GM12878 (cell line): ENCODE measurements around the gene DYDC2.

ENCODE experiments used
- HDAC2 ChIP-seq: fragments of 200-600 bp; sonication (generic); IDR thresholded peaks from 2 replicates; pipeline ENCODE4 v1.6.1; 2017
- MEF2A ChIP-seq: IDR thresholded peaks from 2 replicates; pipeline ENCODE4 v1.6.1; 2011; ENCODE audit warnings: low read depth, mild to moderate bottlenecking, low read length, moderate library complexity; ENCODE audit not compliant: insufficient read depth
- MYC ChIP-seq: IDR thresholded peaks from 2 replicates; pipeline ENCODE4 v1.6.1; 2011; ENCODE audit warnings: mild to moderate bottlenecking, low read length, moderate library complexity, inconsistent platforms; ENCODE audit not compliant: insufficient read depth, insufficient replicate concordance, insufficient read length, severe bottlenecking

DNA sequence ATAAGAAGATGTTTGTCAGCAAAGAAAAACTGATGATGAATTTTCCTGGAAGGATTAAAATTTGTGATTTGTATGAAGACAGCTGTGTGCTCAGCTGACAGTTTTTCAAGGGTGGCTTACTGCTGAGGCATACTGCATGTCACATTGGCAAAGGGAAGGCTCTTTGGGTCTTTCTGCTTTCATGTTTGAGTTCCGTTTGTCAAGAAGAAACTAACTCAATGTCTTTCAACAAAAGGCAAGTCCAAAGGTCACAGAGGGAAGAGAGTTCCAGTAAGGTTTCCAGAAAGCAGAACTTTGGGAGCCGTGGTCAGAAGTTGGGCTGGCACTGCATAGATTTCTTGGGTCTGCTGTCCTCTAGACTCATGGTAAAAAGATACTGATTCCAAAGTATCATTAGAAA is 16.9 kb downstream of the DYDC2 start:
- no peak for TF ChIP-seq HDAC2
- no peak for TF ChIP-seq MEF2A
- no peak for TF ChIP-seq MYC
